ENCODE data around the gene CAPN2. TPM values are rescaled to one million over a fixed set of nuclear protein-coding genes. Genes with fewer than 3 reads are reported as not detected.

The CAPN2 gene
- total RNA-seq, 1 donor from 2014 or later: 73.1 TPM

DNA sequence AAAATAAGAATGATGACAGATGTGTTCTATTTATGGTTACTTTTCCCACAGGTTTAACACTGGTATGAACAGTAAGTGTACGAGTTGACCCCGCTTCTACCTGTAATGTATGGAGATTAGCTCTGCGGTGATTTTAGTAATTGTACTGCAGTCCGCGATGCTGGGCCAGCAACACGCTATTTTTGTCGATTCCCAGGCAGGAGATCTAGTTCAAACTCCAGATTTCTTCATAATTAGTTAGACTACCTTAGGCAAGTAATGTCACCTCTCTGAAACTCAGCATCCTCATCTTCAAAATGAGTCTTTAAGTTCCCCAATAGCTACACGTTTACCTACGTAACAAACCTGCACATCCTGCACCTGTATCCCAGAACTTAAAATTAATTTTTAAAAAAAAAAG, 111.9 kb downstream of the CAPN2 start:
- no peaks in the 10 kb centered on the region for H3K27me3 Mint-ChIP-seq
- H3K27ac Mint-ChIP-seq: no peak overlapping the region
- H3K36me3 Mint-ChIP-seq (ENCODE audit: low read depth): peaks cover 23% of the 10 kb centered on the region
- H3K4me3 Mint-ChIP-seq: no peak overlapping the region
- no peaks in the 10 kb centered on the region for H3K9me3 Mint-ChIP-seq
- intact Hi-C loops (cut with micrococcal nuclease): no loop called here
- peak; percentile 40 for DNase-seq
- peaks cover 38% of the 10 kb centered on the region for H3K4me1 Mint-ChIP-seq

DNA sequence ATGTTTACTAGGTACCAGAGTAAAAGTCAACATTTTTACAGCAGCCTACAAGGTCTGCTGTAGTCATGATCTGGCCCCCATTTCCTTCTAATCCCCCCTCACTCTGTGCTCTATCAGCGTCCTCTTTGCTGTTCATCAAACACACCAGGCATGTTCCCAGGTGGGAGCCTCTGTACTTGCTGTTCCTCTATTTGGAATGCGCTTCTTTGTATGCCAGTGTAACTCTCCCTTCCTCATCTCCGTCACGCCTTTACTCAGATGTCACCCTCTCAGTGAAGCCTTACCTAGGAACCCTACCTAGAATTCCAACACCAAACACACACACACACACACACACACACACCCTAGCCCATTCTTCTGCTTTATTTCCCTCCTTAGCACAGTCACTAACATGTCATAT, 112.4 kb downstream of the CAPN2 start:
- H3K4me3 Mint-ChIP-seq: no peak overlapping the region
- peaks cover 41% of the 10 kb centered on the region for H3K4me1 Mint-ChIP-seq
- peaks cover 22% of the 10 kb centered on the region for H3K36me3 Mint-ChIP-seq (ENCODE audit: low read depth)
- DNase-seq: peak; percentile 42
- H3K27me3 Mint-ChIP-seq: no peaks in the 10 kb centered on the region
- no peaks in the 10 kb centered on the region for H3K9me3 Mint-ChIP-seq
- intact Hi-C loops (cut with micrococcal nuclease): no loop called here
- H3K27ac Mint-ChIP-seq: no peak overlapping the region

Other genes starting within 250 kb of the CAPN2 start
- gene CAPN8, start 46.8 kb upstream of the CAPN2 start, total RNA-seq: not detected in 2 replicates
- gene TP53BP2, start 133.4 kb downstream of the CAPN2 start, total RNA-seq: 37.1 and 47.7 TPM in 2 replicates

Data from activated CD4-positive, alpha-beta T cell treated with anti-CD3 and anti-CD28 coated beads, Interleukin-2, amount 10 ng/mL, durations not matched to agents 24 days and 14 days (primary cell).